SK-N-MC (cell line): ENCODE measurements around the gene CRAT.
"Not testable (repeated sequence)": the region's sequence is repeated elsewhere in the genome, so short reads cannot be mapped to it uniquely, and the experiment has no call there.

Source experiments
- DNase-seq: peaks from one replicate; pipeline ENCODE4 v3.0.0-alpha.2; 2011; ENCODE audit warnings: low read depth, low spot score
- H3K27ac ChIP-seq: fragments of 200-600 bp; sonication (generic); 2 replicates; pipeline ENCODE4 v1.5.1; 2016; ENCODE audit warnings: mixed run types
- H3K36me3 ChIP-seq: fragments of 200-600 bp; sonication (generic); 2 replicates; pipeline ENCODE4 v1.6.1; 2017; ENCODE audit warnings: antibody characterized with exemption, low read length, mixed read lengths; ENCODE audit not compliant: insufficient read depth
- H3K4me3 ChIP-seq: fragments of 200-600 bp; sonication (generic); 2 replicates; pipeline ENCODE4 v1.5.1; 2016
- H3K9ac ChIP-seq: fragments of 200-600 bp; sonication (generic); 2 replicates; pipeline ENCODE4 v1.8.0; 2017; ENCODE audit warnings: mixed run types, mixed read lengths; ENCODE audit not compliant: insufficient read length
- H3K9me3 ChIP-seq: fragments of 200-600 bp; sonication (generic); 2 replicates; pipeline ENCODE4 v1.6.1; 2017; ENCODE audit warnings: low read depth, mild to moderate bottlenecking, antibody characterized with exemption, low read length, moderate library complexity, mixed read lengths
- EZH2 ChIP-seq: fragments of 200-600 bp; sonication (generic); IDR thresholded peaks from one replicate; pipeline ENCODE4 v1.6.1; 2017; ENCODE audit warnings: antibody characterized with exemption
- FOXP2 ChIP-seq: optimal IDR thresholded peaks from 2 replicates; pipeline ENCODE3; 2011; ENCODE audit warnings: mild to moderate bottlenecking, moderate library complexity; ENCODE audit not compliant: insufficient read depth; ENCODE audit errors: extremely low read length, control extremely low read depth
- POLR2AphosphoS5 ChIP-seq: IDR thresholded peaks from 2 replicates; pipeline ENCODE4 v1.6.1; 2012; ENCODE audit warnings: mild to moderate bottlenecking, low read depth, low read length, borderline replicate concordance

CRAT gene

DNA sequence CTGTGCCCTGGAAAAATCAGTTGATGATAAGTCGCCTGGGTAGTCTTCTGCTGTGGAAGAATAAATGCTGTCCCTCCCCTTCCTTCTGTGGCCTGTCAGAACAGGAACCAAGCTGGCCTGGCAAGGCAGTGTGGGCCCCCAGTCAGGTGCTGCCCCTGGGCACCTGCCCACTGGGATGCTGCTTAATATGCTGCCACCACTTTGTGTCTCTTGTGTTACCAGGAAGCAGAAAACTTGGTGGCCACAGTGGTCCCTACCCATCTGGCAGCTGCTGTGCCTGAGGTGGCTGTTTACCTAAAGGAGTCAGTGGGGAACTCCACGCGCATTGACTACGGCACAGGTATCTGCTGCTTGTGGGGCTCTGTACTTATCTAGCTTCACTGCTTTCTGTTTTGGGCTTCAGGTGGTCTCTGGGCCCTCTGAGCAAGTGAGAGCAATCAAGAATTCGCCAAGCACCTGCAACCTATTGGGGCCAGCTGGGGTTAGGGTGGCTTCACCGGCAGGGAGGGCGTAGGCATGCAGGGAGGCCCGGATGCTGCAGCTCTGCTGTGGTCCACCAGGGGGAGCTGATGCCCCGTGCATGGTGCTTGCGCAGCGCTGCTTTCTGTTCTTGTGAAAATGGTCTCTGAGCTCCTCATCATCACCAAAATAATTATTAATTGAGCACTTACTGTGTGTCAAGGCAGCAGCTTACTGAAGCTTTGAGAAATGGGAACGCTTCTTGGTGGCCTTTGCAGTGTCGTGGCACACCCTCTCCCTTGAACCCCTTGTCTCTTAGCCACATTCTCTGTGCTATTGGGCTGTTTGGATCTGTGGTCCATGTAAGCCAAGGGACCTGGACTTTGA lies 20.9 kb upstream of the CRAT start:
- H3K4me3 ChIP-seq, result no peak overlapping the region

DNA sequence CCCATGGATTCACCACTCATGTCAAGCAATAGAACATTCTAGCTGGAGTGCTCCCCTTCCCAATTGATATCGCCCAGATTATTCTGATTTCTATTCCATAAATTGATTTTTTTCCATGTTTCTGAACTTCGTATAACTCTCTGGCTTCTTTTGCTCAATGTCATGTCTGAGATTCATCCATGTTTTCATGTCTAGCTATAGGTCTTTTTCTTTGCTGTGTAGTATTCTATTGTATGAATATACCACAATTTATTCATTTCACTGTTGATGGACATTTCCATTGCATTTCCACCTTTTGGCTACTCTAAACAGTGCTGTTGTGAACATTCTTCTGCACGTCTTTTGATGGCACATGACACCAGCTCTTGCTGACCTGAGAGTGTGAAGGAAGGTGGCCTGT lies 20.2 kb upstream of the CRAT start:
- Histone ChIP-seq H3K36me3 (peaks cover 10% of the 10 kb centered on the region), H3K9ac (no peak overlapping the region), H3K4me3 (no peak overlapping the region), H3K9me3 (no peaks in the 10 kb centered on the region), H3K27ac (no peak overlapping the region)
- TF ChIP-seq EZH2 (no peak), FOXP2 (no peak), POLR2AphosphoS5 (no peak)
- no peak for DNase-seq

More for the DNA sequence above, 20.9 kb upstream of the CRAT start:
- Histone ChIP-seq H3K27ac (no peak overlapping the region), H3K9ac (no peak overlapping the region), H3K9me3 (no peaks in the 10 kb centered on the region), H3K36me3 (peaks cover 13% of the 10 kb centered on the region)
- TF ChIP-seq POLR2AphosphoS5 (no peak), EZH2 (no peak), FOXP2 (no peak)
- no peak for DNase-seq

DNA sequence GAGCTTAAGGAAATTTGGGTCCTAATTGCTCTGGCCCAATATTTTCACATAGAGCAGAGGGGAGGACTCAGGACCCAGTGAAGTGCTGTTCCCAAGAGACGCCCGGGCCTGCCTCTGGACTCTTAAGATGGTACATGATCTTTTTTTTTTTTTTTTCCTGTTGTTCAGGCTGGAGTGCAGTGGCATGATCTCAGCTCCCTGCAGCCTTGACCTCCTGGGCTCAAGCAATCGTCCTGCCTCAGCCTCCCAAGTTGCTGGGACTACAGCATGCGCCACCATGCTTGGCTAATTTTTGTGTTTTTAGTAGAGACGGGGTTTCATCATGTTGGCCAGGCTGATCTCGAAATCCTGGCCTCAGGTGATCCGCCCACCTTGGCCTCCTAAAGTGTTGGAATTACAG lies 19.7 kb upstream of the CRAT start:
- not testable (repeated sequence) for DNase-seq, H3K9ac ChIP-seq, H3K4me3 ChIP-seq, H3K27ac ChIP-seq, H3K9me3 ChIP-seq
- H3K36me3 ChIP-seq, result peaks cover 13% of the 10 kb centered on the region

DNA sequence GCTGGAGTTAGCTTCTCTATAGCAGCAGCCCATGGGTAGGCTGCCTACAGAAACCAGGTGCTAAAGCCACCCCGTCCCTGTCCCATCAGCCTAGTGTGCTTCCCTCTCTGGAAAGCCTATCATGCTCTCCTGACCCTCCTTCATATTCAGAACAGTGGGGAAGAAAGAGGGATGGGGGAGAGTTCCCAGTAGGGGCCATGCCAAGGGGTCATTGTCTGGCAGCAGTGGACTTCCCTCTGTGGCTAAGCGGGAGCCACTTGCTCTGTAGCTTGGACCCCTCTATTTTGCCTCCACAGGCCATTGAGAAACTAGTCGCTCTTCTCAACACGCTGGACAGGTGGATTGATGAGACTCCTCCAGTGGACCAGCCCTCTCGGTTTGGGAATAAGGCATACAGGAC lies 18.1 kb upstream of the CRAT start:
- no peak for TF ChIP-seq POLR2AphosphoS5
- TF ChIP-seq FOXP2, result no peak
- TF ChIP-seq EZH2, result no peak
- H3K9me3 ChIP-seq, result no peaks in the 10 kb centered on the region
- no peak overlapping the region for H3K27ac ChIP-seq
- no peak overlapping the region for H3K4me3 ChIP-seq
- H3K9ac ChIP-seq, result no peak overlapping the region
- DNase-seq, result no peak
- peaks cover 18% of the 10 kb centered on the region for H3K36me3 ChIP-seq

DNA sequence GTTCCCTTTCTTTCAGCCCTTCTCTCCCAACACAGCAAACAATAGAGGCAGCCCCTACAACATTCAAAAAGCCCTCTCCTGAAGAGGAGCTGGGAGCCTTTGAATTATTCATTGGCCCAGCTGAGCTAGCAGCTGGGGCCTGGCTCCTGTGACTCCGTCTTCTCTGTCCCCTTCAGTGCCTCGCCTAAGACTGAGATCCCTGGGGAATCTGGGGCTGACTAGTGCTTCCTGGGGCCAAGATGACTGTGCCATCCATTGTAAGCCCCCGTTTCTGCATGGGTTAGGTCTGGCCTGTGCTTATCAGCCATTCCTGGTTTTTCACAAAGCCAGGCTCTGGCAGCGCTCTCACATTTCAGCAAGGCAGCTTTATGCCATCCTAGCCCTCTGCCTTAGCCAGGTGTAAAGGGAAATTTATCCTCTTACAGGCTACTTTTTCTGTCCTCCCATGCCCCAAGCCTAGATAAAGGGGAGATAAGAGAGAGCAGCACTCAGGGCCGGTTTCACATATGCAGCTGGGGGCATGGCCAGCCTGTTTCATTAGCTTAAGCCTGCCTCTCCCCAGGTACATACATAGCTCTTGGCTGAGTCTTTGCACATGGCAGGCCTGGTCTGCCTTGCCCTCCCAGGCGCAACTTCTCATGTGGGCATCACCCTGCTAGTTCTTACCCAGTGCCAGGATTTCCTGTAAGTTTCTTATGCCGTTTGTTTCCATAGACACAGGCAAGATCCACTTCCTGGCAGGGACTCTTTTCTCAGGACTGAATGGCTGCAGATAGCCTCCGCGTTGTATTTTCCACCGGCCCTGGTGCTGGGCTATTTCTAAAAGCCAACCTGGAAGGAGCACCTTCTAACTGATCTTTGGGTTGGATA lies 16.4 kb upstream of the CRAT start:
- H3K4me3 ChIP-seq, result no peak overlapping the region
- DNase-seq, result no peak
- peak overlapping the region; percentile 14 for H3K9ac ChIP-seq
- no peak for TF ChIP-seq POLR2AphosphoS5
- no peak for TF ChIP-seq EZH2
- no peak for TF ChIP-seq FOXP2
- peak overlapping the region; percentile 75 for H3K27ac ChIP-seq
- H3K36me3 ChIP-seq, result peaks cover 24% of the 10 kb centered on the region
- H3K9me3 ChIP-seq, result no peaks in the 10 kb centered on the region

DNA sequence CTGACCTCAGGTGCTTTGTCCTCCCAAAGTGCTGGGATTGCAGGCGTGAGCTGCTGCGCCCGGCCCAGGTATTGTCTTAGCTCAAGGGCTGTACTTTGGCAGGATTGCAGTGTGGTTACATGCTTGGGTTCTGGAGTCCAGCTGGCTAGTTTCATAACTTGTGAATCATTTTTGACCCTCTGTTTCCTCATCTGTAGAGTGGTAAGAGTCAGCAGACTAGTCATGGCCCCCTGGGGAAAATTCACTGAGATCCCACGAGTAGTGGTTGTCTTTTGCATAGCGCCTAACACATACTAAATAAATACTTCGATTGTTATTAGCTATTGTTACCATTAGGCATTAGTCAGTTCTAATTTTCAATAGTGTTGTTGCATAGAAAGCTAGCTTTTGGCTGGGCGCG lies 14.9 kb upstream of the CRAT start:
- H3K9ac ChIP-seq, result no peak overlapping the region
- H3K4me3 ChIP-seq, result no peak overlapping the region
- no peaks in the 10 kb centered on the region for H3K9me3 ChIP-seq
- no peak for DNase-seq
- TF ChIP-seq POLR2AphosphoS5 (no peak), EZH2 (no peak), FOXP2 (no peak)
- peaks cover 28% of the 10 kb centered on the region for H3K36me3 ChIP-seq
- H3K27ac ChIP-seq, result no peak overlapping the region

DNA sequence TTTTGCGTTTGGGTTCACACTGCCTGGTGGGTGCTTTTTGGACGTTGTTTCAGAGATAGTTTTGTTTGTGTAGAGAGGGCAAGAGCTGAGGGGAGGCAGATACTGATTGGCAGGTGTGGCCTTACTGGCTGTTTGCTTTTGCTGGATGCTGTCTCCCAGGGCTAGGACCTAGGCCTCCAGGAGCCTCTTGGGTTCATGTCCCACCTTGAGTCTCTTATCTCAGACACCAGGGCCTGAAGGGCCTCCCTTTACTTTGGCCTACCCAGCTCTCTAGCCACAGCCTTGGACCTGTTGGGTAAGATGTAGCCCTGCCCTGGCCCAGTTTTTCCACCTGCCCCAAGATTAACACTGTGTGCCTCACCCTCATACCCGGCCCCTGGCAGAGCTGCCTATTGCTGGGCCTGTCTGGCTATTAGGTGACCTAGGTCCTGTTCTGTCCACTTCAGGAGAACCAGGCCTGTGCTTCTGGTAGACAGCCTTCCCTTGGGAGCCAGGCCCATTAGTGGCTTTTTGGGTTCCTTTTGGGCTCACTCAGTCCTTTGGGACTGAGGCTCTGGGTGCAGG lies 14.0 kb upstream of the CRAT start:
- Histone ChIP-seq H3K9ac (no peak overlapping the region), H3K9me3 (no peaks in the 10 kb centered on the region), H3K27ac (no peak overlapping the region), H3K4me3 (no peak overlapping the region), H3K36me3 (peaks cover 25% of the 10 kb centered on the region)
- TF ChIP-seq POLR2AphosphoS5 (no peak), EZH2 (no peak)
- no peak for DNase-seq

DNA sequence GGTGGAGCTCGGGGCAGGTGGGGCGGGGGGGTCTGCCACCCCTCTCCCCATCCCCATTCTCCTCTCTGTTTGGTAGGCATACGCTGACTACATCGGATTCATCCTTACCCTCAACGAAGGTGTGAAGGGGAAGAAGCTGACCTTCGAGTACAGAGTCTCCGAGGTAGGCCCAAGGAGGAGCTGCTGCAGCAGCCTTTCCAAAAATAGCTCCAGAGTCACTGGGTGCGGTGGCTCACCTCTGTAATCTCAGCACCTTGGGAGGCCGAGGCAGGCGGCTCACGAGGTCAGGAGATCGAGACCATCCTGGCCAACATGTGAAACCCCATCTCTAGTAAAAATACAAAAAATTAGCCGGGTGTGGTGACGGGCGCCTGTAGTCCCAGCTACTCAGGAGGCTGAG lies 12.4 kb upstream of the CRAT start:
- H3K9me3 ChIP-seq, DNase-seq, H3K4me3 ChIP-seq, H3K9ac ChIP-seq, H3K27ac ChIP-seq: not testable (repeated sequence)
- H3K36me3 ChIP-seq, result peaks cover 25% of the 10 kb centered on the region

DNA sequence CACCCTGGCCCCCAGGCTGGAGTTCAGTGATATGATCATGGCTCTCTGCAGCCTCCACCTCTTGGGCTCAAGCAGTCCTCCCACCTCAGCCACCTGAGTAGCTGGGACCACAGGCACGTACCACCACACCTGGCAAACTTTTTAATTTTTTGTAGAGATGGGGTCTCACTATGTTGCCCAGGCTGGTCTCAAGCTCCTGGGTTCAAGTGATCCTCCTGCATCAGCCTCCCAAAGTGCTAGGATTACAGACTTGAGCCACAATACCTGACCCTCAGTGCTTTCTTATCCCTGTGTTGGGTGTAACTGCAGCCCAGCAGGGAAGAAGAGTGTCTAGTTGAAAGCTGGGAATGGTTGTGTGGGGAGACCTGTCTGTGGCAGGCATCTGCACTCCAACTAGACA lies 11.5 kb upstream of the CRAT start:
- no peaks in the 10 kb centered on the region for H3K9me3 ChIP-seq
- H3K9ac ChIP-seq, result no peak overlapping the region
- H3K4me3 ChIP-seq, result no peak overlapping the region
- H3K27ac ChIP-seq, result no peak overlapping the region
- no peak for DNase-seq
- peaks cover 25% of the 10 kb centered on the region for H3K36me3 ChIP-seq
- no peak for TF ChIP-seq EZH2
- TF ChIP-seq FOXP2, result no peak
